Gastrocnemius medialis (tissue), 4 donors: ENCODE measurements around the gene TET3.

Source experiments
- CTCF ChIP-seq, 5 experiments: fragments of 450-650 bp in 3 of 5; fragments of 200-600 bp in 2 of 5; sonication (generic) in 2 of 5; IDR thresholded peaks in 4 of 5; conservative IDR thresholded peaks in 1 of 5; 1 replicate in 4 of 5; 2 replicates in 1 of 5; pipeline ENCODE4 v1.5.1; 2016 to 2019; ENCODE audit warnings: antibody characterized with exemption in 5 of 5, mild to moderate bottlenecking in 3 of 5, moderate library complexity in 3 of 5
- POLR2A ChIP-seq, 2 donors: fragments of 450-650 bp; IDR thresholded peaks; one replicate each; pipeline ENCODE4 v1.6.1; 2017; ENCODE audit warnings: antibody characterized with exemption in 2 of 2, mild to moderate bottlenecking in 2 of 2, moderate library complexity in 2 of 2

- no peak for TF ChIP-seq CTCF (IDR thresholded peaks at IDR 0.05 in 4 of 5, conservative IDR thresholded peaks at IDR 0.05 in 1 of 5)
- TF ChIP-seq POLR2A (IDR thresholded peaks at IDR 0.05) = no peak
Measured at GRCh38 chr2:74009577-74009976, 24.9 kb downstream of the TET3 start.
